GM12865 (cell line): ENCODE measurements around the gene LSR.

Experiments used
- DNase-seq: peaks from one replicate; pipeline ENCODE4 v3.0.0; 2010; ENCODE audit warnings: low read depth
- H3K4me3 ChIP-seq: 2 replicates; pipeline ENCODE4 v1.5.1; 2011; ENCODE audit warnings: mild to moderate bottlenecking, low read depth, low read length, control low read depth
- CTCF ChIP-seq: IDR thresholded peaks from 2 replicates; pipeline ENCODE4 v1.5.1; 2011; ENCODE audit warnings: low read length, control low read depth, low read depth, inconsistent platforms; ENCODE audit not compliant: insufficient read depth; ENCODE audit errors: missing control alignments

LSR gene

GRCh38 chr19:35225951-35226350, 22.9 kb upstream of the LSR start:
- DNase-seq, result no peak
- TF ChIP-seq CTCF, result no peak
- H3K4me3 ChIP-seq, result no peak overlapping the region

- no peak overlapping the region for H3K4me3 ChIP-seq
- DNase-seq, result no peak
- no peak for TF ChIP-seq CTCF
Observed at GRCh38 chr19:35226748-35227147, 22.1 kb upstream of the LSR start.

GRCh38 chr19:35228177-35228930, 20.4 kb upstream of the LSR start, which contains the start of gene FAM187B:
Gene FAM187B (minus strand): TSS chr19:35228739. CDS start chr19:35228680, 59 bp downstream.
- H3K4me3 ChIP-seq, result no peak within 1 kb of the TSS
- no peak for DNase-seq
- TF ChIP-seq CTCF, result no peak

GRCh38 chr19:35229601-35230000, 19.2 kb upstream of the LSR start:
- no peak for TF ChIP-seq CTCF
- H3K4me3 ChIP-seq, result no peak overlapping the region
- DNase-seq, result no peak

GRCh38 chr19:35231956-35232645, 16.7 kb upstream of the LSR start:
- TF ChIP-seq CTCF, result no peak
- no peak for DNase-seq
- H3K4me3 ChIP-seq, result no peak overlapping the region

GRCh38 chr19:35232912-35233311, 15.9 kb upstream of the LSR start:
- DNase-seq, result no peak
- H3K4me3 ChIP-seq, result no peak overlapping the region
- TF ChIP-seq CTCF, result no peak
